Measurements from ENCODE around the gene WASHC2C.
"Not testable (repeated sequence)": the region's sequence is repeated elsewhere in the genome, so short reads cannot be mapped to it uniquely, and the experiment has no call there.

Gene WASHC2C, protein sequence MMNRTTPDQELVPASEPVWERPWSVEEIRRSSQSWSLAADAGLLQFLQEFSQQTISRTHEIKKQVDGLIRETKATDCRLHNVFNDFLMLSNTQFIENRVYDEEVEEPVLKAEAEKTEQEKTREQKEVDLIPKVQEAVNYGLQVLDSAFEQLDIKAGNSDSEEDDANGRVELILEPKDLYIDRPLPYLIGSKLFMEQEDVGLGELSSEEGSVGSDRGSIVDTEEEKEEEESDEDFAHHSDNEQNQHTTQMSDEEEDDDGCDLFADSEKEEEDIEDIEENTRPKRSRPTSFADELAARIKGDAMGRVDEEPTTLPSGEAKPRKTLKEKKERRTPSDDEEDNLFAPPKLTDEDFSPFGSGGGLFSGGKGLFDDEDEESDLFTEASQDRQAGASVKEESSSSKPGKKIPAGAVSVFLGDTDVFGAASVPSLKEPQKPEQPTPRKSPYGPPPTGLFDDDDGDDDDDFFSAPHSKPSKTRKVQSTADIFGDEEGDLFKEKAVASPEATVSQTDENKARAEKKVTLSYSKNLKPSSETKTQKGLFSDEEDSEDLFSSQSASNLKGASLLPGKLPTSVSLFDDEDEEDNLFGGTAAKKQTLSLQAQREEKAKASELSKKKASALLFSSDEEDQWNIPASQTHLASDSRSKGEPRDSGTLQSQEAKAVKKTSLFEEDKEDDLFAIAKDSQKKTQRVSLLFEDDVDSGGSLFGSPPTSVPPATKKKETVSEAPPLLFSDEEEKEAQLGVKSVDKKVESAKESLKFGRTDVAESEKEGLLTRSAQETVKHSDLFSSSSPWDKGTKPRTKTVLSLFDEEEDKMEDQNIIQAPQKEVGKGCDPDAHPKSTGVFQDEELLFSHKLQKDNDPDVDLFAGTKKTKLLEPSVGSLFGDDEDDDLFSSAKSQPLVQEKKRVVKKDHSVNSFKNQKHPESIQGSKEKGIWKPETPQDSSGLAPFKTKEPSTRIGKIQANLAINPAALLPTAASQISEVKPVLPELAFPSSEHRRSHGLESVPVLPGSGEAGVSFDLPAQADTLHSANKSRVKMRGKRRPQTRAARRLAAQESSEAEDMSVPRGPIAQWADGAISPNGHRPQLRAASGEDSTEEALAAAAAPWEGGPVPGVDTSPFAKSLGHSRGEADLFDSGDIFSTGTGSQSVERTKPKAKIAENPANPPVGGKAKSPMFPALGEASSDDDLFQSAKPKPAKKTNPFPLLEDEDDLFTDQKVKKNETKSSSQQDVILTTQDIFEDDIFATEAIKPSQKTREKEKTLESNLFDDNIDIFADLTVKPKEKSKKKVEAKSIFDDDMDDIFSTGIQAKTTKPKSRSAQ (N-terminal part only)

GRCh38 chr10:45726703-45727420, at the start of gene WASHC2C:
Gene WASHC2C (plus strand): TSS chr10:45727266. CDS start chr10:45727318, 52 bp downstream.
- DNase-seq (ENCODE audit: low read depth in 2 of 2) = peak; percentile 84 to 91

GRCh38 chr10:45678467-45678866, 48.6 kb upstream of the WASHC2C start:
- not testable (repeated sequence) for DNase-seq (ENCODE audit: low read depth in 2 of 2)

DNA sequence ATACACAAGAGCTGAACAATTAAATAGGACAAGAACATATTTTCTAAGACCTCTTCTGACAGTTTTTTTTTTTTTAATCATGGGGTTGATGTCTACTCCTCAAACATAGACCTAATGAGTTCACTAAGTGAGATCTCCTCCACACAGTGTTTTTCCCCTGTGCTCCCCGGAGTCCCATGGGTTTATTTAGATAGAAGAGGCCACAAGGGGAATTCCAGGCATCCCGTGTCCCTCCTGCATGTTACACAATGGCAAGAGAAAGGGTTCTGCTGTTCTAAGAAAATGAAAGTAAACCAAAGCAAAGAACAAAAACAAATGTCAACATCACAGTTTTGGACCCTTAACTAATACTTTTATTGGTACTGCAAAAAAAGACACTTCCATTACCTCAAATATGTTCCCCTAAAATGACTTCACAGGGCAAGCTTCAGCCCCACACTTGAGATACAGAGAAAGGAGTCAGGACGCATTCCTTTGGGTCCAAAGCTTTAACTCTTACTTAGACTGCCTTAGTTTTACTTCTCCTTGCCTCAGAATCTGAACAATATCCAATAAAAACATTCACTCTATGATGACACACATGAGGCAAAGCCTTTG, 16.8 kb upstream of the WASHC2C start:
- DNase-seq (ENCODE audit: low read depth in 2 of 2) = not testable (repeated sequence)

DNA sequence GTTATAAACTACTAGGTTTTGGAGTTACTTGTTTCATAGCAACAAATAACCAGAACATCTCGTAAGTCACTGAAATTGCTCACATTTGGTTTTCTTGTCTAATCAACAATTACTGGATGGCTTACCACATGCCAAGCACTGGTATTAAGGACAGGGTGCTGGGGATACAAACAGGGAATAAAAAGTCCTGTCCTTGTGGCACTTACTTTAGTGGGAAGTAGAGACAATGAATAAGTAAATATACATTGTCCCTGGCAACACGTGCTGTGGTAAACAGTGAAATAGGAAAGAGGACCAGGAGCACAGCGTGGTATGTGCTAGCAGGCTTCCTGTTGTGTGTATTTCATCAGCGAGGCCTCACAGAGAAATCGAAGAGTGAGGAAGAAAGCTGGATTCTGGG, 15.8 kb upstream of the WASHC2C start:
- DNase-seq (ENCODE audit: low read depth in 2 of 2) = not testable (repeated sequence)

- not testable (repeated sequence) for DNase-seq (ENCODE audit: low read depth in 2 of 2)
Measured at GRCh38 chr10:45717053-45717452, 10.0 kb upstream of the WASHC2C start.

DNA sequence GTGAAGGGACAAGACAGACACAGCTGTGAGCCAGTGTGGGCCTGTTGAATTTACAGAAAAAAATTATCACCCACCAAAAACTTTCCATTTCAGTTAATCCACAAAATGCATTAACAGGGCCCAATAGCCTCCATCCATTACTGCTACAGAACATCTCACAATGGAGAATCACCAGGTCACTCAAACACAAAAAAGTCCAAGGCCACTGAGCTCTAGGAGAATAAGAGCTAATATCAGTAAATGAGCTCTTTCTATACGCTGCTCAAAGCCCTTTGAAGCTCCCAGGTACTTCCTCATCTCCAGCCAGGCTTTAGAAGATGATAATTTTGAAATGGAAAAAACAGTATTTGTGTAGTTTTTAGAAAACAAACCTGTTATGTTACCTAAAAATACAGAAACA, 9.4 kb upstream of the WASHC2C start:
- not testable (repeated sequence) for DNase-seq (ENCODE audit: low read depth in 2 of 2)

- DNase-seq (ENCODE audit: low read depth in 2 of 2) = not testable (repeated sequence)
Measured at GRCh38 chr10:45721503-45721902, 5.6 kb upstream of the WASHC2C start.

DNA sequence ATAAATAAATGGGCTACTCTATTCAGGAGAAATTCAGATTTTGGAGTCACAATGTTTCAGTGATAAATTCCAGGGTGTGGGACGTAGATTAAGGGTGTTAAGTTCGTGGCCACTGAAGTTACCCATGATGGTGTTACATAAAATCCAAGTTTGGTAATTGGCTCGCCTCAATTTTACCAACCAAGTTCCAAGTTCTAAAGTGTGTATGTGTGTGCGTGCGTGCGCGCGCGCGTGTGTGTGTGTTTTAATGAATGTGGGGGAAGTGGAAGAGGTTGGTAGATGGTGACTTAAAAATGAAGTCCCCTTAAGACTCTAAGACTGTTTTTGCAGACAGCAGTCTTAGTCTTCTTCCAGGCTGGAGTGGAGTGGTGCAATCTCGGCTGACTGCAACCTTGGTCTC, 3.2 kb upstream of the WASHC2C start:
- not testable (repeated sequence) for DNase-seq (ENCODE audit: low read depth in 2 of 2)

GRCh38 chr10:45727421-45727965, 427 bp downstream of the WASHC2C start:
- DNase-seq (ENCODE audit: low read depth in 2 of 2) = not testable (repeated sequence)

DNA sequence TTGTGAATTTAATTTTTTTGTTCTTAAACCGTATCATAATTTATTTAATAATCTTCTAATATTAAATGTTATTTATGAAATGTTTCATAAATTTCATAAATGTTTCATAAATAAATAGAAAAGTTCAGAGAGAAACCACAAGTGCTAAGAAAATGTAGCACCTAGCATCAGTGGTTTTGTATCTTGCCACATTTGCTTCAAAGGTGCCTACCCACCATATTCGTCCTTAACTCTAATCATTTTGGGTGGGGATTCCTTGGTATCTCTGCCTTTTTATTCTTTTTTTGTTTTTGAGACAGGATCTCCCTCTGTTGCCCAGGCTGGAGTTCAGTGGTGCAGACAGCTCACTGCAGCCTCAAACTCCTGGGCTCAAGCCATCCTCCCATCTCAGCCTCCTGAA, 7.4 kb downstream of the WASHC2C start:
- DNase-seq (ENCODE audit: low read depth in 2 of 2) = not testable (repeated sequence)

- not testable (repeated sequence) for DNase-seq (ENCODE audit: low read depth in 2 of 2)
Measured at GRCh38 chr10:45734867-45735266, 7.8 kb downstream of the WASHC2C start.

DNA sequence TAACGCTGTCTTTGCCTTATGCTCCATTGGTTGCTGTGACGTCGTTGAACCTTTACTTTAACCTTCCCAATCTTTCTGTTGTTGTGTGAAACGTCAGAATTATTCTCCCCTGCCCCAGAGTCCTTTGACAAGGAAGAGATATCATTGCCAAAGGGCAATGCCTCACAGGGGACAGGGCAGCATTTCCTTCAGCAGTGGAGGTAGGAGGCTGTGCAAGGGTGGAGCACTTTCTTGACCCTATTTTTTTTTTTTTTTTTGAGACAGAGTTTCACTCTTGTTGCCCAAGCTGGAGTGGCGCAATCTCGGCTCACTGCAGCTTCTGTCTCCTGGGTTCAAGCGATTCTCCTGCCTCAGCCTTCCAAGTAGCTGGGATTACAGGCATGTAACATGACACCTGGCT, 14.5 kb downstream of the WASHC2C start:
- DNase-seq (ENCODE audit: low read depth in 2 of 2) = not testable (repeated sequence)

- DNase-seq (ENCODE audit: low read depth in 2 of 2) = not testable (repeated sequence)
Measured at GRCh38 chr10:45742014-45742413, 14.9 kb downstream of the WASHC2C start.

DNA sequence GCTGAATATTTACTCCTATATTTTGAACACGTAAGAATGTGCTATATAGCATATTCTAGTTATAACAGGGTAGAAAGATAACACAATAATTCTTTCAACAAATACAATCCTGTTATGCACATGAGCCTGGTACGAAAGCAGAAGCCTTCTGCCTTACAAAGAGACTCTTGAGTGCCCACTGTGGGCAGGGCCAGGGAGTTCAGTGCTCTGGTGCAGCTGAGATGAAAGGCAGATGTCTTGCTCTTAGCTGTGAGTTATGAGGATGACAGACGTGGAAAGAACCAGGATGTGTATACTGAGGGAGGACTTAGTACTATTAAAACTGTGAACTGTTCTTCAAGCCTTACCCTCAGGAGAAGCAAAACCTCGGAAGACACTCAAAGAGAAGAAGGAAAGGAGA, 24.1 kb downstream of the WASHC2C start:
- not testable (repeated sequence) for DNase-seq (ENCODE audit: low read depth in 2 of 2)

GRCh38 chr10:45752210-45752609, 25.1 kb downstream of the WASHC2C start:
- not testable (repeated sequence) for DNase-seq (ENCODE audit: low read depth in 2 of 2)

DNA sequence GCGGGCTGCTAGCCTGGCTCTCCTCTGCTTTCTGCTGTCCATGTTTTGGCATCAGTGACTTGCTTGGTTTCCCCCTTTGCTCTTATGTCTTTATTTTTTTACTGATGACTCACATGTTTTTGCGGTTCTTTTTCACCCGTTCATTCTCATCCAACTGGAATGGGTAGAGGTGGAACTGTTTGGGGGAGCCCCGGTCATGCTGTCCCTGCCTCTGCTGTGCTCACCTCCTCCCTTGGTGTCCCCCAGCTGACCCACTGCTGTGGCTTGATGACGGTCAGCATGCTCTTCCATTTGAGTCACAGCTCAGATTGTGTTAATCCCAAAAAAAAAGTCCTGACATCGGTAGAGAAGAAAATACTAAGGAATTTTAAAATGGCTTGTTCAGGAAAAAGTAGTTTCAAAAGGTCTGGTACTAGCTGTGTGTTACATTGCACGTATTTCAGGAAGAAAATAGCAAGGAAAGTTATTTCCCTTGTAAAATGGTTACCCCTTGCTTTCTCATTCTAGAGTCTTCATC, 27.0 kb downstream of the WASHC2C start:
- not testable (repeated sequence) for DNase-seq (ENCODE audit: low read depth in 2 of 2)

GRCh38 chr10:45755083-45755482, 28.0 kb downstream of the WASHC2C start:
- not testable (repeated sequence) for DNase-seq (ENCODE audit: low read depth in 2 of 2)

- not testable (repeated sequence) for DNase-seq (ENCODE audit: low read depth in 2 of 2)
Measured at GRCh38 chr10:45756065-45756464, 29.0 kb downstream of the WASHC2C start.

DNA sequence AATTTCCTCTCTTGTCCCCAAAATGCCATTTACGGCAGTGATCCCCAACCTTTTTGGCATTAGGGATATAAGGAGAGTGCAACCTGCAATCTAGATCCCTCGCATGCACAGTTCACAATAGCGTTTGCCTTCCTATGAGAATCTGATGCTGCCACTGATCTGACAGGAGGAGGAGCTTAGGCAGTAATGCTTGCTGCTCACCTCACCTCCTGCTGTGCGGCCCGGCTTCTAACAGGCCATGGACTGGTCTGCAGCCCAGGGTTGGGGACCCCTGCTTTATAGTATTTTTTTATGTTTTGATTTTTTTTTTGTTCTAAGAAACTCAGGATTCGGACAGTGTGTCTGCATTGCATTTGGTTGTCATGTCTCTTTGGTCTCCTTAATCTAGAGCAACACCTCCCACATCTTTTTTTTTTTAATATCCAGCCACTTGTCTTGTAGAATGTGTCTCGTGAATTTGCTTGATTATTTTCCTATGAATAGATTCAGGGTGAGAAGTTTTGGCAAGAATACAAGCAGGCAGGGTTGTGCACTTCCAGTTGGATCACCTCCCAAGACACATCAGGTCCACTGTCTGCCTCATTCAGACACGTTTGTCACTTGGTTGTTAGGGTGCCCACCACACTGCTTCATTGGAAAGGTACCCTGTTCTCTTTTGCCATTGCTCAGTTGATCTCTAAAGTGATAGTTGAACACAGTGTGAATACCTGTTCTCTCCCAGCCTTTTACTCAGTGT, 30.8 kb downstream of the WASHC2C start:
- DNase-seq (ENCODE audit: low read depth in 2 of 2) = not testable (repeated sequence)

Measured in stimulated activated CD8-positive, alpha-beta memory T cell treated with anti-CD3 and anti-CD28 coated beads, Interleukin-2, amount 100 ng/mL, for 48 hours (primary cell).